GM18951 (cell line): Measurements from ENCODE around the gene BRINP2.

ENCODE experiments used
- POLR2A ChIP-seq: IDR thresholded peaks from 4 replicates; pipeline ENCODE4 v1.6.1; 2011; ENCODE audit warnings: mild to moderate bottlenecking; ENCODE audit not compliant: insufficient read length, insufficient read depth; ENCODE audit errors: extremely low read depth
- in situ Hi-C: fragments of 300-500 bp; cut with MboI; formaldehyde crosslinking; loops from one replicate; pipeline ENCODE4 v1.12.0; 2022; ENCODE audit warnings: low sequenced_read_pairs, mixed read lengths, inconsistent platforms; ENCODE audit not compliant: unreplicated experiment

The BRINP2 gene

GRCh38 chr1:177142010-177142409, 28.7 kb upstream of the BRINP2 start:
- no peak for TF ChIP-seq POLR2A
- in situ Hi-C loops, result no loop called here

- in situ Hi-C loops, result no loop called here
- no peak for TF ChIP-seq POLR2A
Observed at GRCh38 chr1:177142791-177143271, 27.9 kb upstream of the BRINP2 start.

DNA sequence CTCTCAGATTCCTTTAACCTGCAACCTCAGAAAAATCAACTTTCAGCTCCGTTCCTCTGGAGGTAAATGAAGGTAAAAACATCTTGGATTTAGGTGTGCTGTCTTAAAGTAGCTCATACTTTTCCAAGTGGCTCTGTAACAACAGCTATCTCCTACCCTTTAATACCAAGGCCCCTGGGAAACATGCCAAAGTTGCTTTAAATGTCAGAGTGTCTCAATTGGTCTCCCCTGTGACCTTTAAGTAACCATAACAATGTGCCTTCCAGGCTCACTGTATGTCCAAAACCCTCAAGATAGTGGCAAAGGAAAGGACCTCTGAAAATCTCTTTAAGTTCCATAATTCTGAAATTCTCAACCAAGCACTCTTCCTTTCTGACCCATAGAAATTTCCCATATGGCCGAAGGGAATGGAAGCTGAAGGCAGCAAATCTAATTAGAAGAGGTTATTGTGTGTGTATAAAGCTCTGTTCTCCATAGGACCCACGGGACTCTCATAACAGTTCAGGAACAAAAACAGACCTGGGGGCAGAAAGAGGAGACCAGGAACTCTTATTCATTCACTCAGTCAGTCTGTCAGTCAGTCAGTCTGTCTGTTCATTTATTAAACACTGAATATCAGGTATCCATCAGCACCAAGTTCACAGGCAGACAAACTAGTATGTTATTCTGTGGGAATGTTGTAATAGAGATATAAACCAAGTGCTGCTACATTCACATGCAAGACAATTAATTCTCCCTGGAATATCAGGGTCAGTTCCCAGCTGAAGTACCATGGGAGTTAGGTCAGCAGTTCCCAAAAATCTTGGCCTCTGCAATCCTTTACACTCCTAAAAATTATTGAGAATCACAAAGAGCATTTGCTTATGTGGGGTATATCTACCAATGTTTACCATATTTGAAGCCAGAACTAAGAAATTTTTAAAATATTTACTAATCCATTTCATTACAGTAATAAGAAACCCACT, 25.4 kb upstream of the BRINP2 start:
- TF ChIP-seq POLR2A, result no peak
- in situ Hi-C loops, result no loop called here

- in situ Hi-C loops, result no loop called here
- TF ChIP-seq POLR2A, result no peak
Observed at GRCh38 chr1:177146499-177146898, 24.3 kb upstream of the BRINP2 start.

GRCh38 chr1:177162243-177162642, 8.5 kb upstream of the BRINP2 start:
- in situ Hi-C loops, result no loop called here

DNA sequence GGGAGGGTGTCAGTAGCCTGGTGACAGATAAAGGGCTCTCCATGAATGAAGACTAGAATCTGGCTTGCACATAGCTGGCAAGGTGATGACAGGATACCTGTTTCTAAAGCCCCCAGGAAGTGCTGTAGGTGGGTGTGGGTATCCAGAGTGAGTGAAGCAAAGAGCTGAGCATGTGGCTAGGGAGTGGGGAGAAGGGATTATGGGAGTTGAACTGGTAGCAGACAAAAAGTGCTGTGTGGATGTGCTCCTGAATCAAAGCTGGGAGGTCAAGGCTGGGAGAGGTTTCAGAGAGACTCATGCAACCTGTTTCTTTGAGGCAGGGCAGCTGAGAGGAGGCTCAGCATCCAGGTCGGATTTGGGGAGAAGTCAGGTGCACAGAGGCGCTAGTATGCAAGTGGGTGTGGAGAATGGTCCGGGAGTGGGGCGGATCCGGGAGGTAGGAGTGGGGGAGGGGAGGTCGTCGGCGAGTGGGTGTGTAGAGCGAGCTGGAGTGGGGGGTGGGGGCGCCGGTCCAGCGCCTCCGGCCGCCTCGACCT, 6.8 kb upstream of the BRINP2 start:
- in situ Hi-C loops, result no loop called here
- no peak for TF ChIP-seq POLR2A

More at GRCh38 chr1:177162243-177162642, 8.5 kb upstream of the BRINP2 start:
- no peak for TF ChIP-seq POLR2A

GRCh38 chr1:177164380-177165068, 6.2 kb upstream of the BRINP2 start, which contains the start of gene ASTN1:
TSS of gene ASTN1 (minus strand) at chr1:177164712. CDS start at chr1:177164676, 36 bp downstream.
- in situ Hi-C loops, result no loop called here
- no peak for TF ChIP-seq POLR2A

DNA sequence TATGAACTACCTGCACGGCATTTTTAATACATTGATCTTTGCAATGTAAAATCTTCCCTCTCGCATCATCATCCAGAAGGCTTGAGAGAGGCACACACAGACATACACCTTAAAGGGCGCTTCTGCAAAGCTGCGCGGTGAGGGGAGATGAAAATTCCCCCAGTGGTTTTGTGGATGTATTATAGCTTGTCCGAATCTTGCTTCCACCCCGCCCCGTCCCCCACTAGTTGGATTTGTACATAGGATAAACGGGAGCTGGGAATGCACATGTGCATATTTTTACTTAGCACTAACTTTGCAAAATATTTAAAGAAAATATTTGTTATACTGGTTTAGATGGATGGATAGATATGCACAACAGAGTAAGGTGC, 5.7 kb upstream of the BRINP2 start:
- in situ Hi-C loops, result no loop called here
- no peak for TF ChIP-seq POLR2A

- in situ Hi-C loops, result no loop called here
Observed at GRCh38 chr1:177171536-177172123, 872 bp downstream of the BRINP2 start.

GRCh38 chr1:177172272-177172671, 1.5 kb downstream of the BRINP2 start:
- TF ChIP-seq POLR2A, result no peak

More at GRCh38 chr1:177171536-177172123, 872 bp downstream of the BRINP2 start:
- TF ChIP-seq POLR2A, result no peak

GRCh38 chr1:177172866-177173265, 2.1 kb downstream of the BRINP2 start:
- in situ Hi-C loops, result no loop called here
- TF ChIP-seq POLR2A, result no peak

More at GRCh38 chr1:177172272-177172671, 1.5 kb downstream of the BRINP2 start:
- in situ Hi-C loops, result no loop called here

DNA sequence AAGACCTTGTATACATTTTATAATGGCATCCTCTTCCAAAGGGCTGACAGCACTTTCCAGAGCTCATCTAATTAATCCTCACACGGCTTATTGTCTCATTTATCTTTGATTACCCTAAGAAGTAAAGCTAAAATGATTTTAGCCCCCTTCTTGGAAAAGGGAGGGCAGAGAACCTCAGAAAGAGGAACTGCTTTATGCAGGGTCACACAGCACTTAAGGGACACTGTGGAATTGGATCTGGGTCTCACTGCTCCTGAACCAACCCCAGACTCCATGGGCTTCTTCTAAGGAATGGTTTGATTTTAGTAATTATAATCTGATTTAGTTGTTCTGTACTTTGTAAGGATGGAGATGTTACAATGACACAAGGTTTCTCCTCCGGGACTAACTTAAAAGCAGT, 3.2 kb downstream of the BRINP2 start:
- in situ Hi-C loops, result no loop called here
- no peak for TF ChIP-seq POLR2A
